ENCODE measurements around the gene ADSL. TPM values are rescaled to one million over a fixed set of nuclear protein-coding genes. Genes with fewer than 3 reads are reported as not detected.

ADSL gene
- total and polyA plus RNA-seq, 9 of the 15 experiments (the other 6 are each of a cell fraction or from before 2014, with no cell fraction given): 112 to 322 (median 146) TPM

- TF ChIP-seq TAF1 (IDR thresholded peaks at IDR 0.05; ENCODE audit: control insufficient read depth, extremely low read depth, insufficient read depth, low read length, severe bottlenecking) (no peak), GTF2E2 (tag; IDR thresholded peaks at IDR 0.05) (no peak), DNMT1 (IDR thresholded peaks at IDR 0.05) (no peak), ZNF318 (IDR thresholded peaks at IDR 0.05; ENCODE audit: borderline replicate concordance in 1 of 2, low read depth in 1 of 2) (no peak; a peak in 1 of 4 replicates), EWSR1 (IDR thresholded peaks at IDR 0.05; ENCODE audit: borderline replicate concordance, low read depth, partially characterized antibody) (no peak), RAD51 (IDR thresholded peaks at IDR 0.05; ENCODE audit: borderline replicate concordance, low read depth) (no peak), XRCC5 (IDR thresholded peaks at IDR 0.05; ENCODE audit: low read depth, low read length) (no peak), HEY1 (CRISPR knock-in tag; IDR thresholded peaks at IDR 0.05; ENCODE audit: borderline replicate concordance) (no peak), MXI1 (IDR thresholded peaks at IDR 0.05; ENCODE audit: low read depth, low read length) (no peak), GTF2F1 (IDR thresholded peaks at IDR 0.05; ENCODE audit: low read depth, low read length) (no peak), HMBOX1 (IDR thresholded peaks at IDR 0.05) (no peak), ZNF212 (CRISPR knock-in tag; IDR thresholded peaks at IDR 0.05) (no peak), KAT8 (IDR thresholded peaks at IDR 0.05; ENCODE audit: low read depth) (no peak), ZNF197 (CRISPR knock-in tag; IDR thresholded peaks at IDR 0.05; ENCODE audit: low read depth) (peak; percentile 82; the same call in 1 of the 2 replicates), ZNF830 (CRISPR knock-in tag; IDR thresholded peaks at IDR 0.05) (no peak), RBM15 (IDR thresholded peaks at IDR 0.05; ENCODE audit: insufficient read depth, low read length) (no peak)
Measured at GRCh38 chr22:40328546-40329456, 17.5 kb upstream of the ADSL start (continued).

Measured in K562 (cell line).